ENCODE measurements around the gene TGM6.

Gene TGM6

DNA sequence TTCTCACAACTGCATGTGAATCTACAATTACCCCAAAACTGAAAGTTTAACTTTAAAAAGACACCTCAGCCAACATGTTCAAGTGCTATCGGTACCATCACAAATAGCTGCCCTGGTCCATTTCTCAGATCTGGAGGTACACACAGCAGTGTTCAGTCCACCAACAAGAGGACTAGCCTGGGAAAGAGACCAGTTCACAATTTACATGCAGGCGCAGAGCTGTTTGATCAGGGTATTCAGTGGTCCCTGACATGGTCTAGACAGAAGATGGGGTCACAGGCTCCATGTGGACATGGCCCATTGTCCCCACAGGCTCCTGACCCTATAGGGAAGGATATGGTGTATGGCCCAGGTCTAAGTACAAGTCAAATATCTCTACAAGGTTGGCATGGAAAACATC lies 15.6 kb upstream of the TGM6 start:
- no peak for DNase-seq

DNA sequence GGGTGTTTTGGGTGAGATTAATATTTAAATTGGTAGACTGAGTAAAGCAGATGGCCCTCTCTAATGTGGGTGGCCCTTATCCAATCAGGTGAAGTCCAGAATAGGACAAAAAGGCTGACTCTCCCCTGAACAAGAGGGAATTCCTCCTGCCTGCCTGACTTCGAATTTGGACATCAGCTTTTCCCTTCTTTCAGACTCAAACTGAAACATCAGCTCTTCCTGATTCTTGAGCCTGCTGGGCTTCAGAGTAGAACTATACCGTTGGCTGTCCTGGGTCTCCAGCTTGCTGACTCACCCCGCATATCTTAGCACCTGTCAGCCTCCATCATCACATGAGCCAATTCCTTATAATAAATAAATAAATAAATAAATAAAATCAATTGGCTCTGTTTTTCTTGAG lies 15.0 kb upstream of the TGM6 start:
- DNase-seq: no peak

DNA sequence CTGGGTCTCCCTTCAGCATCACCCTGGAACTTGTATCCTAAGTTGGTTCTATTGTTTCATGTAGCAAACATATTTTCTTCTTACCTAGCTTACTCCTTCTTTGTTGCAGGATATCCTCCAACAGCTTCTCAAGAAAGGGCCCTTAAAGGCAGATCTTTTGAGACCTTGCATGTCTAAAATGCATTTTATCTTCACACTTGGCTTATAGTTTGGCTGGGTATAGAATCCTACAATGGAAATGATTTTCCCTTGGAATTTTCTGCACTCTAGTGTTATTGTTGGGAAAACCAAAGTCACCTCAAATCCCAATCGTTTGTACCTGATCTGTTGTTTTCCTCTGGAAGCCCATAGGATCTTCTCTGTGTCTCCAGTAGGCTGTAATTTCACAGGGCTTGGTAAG lies 12.1 kb upstream of the TGM6 start:
- DNase-seq: no peak

DNA sequence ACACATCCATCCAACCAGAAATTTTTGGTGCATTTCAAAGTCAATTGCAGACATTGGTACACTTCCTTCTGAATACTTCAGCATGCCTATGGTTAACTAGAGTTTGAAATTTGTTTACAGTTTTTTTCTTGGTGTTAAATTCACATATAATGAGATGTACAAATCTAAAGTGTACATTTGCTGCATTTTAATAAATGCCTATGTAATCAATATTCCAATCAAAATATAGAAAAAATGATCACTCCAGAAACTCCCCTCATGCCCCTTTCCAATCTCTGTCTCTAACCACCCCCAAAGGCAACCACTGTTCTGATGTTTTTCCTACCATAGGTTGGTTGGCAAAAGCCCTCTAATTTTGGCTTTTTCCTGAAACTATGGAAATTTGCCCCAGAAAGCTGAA lies 7.6 kb upstream of the TGM6 start:
- no peak for DNase-seq

DNA sequence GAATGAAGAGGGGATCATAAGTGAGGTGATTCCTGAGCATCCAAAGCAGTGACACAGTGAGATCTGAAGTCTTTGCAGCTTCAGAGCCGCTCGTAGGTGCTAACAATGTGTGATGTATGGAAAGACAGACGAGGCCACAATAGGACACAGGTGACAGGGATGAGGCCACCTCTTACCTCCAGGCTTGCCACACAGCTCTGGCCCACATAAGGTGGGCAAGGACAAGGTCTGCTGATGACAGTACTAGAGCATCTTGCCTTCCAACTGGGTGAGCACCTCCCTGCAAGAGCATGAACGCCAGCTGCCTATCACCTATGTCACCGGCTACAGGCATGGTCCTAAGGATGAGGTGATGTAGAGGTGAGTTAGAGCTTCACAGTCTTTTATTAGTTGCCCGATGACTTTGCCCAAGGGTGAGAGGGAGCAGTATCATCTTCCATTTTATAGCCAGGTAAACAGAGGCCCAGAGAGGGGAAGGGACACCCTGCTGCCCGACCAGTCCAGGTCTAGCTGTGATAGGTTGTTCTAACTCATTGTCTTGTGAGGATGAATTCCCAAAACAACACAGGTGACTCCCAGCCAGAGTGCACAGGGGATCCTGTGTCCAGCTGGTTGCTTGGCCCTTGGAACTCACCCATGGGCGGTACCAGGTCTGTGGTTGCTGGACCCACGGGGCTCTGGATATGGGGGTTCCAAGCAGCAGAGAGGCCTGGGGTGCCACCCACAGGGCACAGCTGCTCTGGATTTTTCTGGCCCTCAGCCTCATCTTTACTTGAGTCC lies 6.2 kb upstream of the TGM6 start:
- no peak for DNase-seq

DNA sequence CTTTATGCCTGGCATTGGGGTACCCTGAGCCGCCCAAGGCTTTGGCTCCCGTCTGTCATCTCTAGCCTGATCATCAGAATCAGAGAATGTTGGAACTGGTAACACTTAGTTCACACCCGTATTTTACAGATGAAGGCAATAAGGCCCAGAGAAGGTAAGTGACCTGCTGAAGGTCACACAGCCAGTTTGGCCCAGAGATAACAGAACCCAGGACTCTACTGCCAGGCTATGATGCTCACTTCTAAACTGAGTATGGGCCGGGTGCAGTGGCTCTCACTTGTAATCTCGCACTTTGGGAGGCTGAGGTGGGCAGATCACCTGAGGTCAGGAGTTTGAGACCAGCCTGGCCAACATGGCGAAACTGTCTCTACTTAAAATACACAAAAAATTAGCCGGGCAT lies 1.8 kb upstream of the TGM6 start:
- no peak for DNase-seq

DNA sequence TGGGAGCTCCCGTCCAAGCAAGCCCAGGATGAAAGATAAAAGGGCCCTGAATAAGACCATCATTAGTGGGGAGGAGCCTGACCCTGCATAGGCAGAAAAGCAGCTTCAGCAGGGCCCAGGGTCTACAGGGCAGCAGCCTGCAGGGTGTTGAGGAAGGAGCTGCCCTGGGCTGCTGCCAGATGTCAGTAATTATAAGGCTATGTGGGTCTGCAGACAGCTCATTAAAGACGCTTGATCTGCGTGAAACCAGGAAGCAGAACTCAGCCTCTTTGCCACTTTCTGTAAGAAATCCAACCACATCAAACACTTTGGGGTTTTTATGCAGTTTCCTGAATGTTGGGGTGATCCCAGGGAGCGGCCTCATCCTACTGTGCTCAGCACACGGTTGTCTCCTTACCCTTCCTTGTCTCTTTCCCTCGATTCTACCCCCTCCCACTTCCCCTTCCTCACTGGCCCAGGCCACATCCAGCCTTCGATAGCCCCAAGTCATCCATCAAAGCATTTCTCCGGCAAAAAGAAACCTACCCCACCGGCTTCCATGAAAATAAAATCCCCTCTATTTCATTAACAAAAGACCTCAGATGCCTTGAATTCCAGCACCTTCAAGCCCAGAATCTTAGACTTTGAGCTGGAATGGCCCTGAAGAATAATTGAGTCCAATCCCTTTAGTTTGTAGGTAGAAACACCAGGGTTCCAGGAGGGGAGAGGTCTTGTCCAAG lies 1.0 kb upstream of the TGM6 start:
- DNase-seq: no peak

DNA sequence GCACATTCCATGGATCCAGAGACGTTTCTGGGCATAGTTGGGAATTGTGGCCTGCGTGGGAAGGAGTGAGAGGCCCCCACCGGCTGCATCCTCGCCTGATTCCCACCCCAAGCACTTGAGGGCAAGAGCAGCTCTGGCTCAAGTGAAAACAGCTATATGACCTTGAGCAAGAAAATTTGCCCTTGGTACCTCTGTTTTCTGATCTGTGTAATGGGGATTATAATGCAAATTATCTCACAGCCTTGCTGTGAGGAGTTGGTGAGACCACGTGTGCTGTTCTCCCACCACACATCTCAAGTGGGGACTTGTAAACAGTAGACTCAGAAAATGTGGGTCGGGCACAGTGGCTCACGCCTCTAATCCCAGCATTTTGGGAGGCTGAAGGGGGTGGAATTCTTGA lies 602 bp downstream of the TGM6 start:
- no peak for DNase-seq

DNA sequence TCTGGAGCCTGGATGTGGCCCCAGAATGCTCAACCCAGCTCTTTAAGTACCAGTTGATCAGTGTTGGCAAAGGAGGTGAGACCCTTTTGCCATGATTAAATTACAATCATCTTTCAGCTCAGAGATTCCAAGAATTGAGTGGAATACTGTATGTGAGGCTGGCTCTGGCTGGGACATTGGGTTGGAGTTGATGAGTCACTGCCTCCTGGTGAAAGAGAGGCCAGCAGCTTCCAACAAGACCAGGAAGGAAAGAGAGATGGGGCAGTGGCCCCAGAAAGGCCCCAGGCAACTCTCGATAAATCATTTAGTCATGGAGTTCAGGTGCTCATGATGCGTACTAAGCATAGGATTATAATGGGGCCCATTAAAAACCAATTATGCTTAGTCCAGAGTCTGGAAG lies 2.1 kb downstream of the TGM6 start:
- no peak for DNase-seq

DNA sequence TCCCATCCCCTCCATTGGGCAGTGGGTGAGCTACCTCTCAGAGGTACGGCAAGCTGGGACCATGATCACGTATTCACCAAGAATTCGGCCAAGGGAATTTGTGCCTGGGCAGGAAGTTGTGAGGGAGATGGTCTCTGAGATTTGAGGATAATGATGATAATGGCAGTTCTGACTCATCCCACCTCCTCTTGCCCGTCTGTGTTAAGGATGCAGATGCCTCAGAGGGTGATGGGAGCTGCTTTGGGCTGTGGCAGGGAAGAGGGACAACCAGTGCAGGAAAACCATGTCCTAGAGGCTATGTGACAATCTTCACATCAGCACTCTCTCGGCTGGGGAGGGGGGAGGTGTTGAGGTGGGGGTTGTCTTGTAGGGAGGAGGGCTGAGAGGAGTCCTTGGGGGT lies 4.3 kb downstream of the TGM6 start:
- DNase-seq: no peak

DNA sequence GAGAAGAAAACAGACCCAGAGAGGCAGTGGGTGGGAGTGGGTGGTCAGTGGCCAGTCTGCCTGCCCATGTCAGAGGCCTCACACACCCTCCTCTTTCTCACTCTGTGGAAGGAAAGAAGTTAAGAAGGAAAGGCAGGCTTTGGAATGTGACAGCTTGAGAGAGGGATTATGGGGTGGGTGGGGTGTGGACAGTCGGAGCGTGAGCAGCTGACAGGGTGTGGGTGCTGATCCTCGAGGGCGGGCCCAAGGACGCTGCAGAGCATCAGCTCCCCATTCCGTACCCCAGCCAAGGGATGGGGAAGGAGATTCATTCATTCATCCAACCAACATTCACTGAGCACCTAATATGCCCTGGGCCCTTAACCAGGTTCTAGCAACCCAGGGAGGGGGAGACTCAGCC lies 4.8 kb downstream of the TGM6 start:
- no peak for DNase-seq

DNA sequence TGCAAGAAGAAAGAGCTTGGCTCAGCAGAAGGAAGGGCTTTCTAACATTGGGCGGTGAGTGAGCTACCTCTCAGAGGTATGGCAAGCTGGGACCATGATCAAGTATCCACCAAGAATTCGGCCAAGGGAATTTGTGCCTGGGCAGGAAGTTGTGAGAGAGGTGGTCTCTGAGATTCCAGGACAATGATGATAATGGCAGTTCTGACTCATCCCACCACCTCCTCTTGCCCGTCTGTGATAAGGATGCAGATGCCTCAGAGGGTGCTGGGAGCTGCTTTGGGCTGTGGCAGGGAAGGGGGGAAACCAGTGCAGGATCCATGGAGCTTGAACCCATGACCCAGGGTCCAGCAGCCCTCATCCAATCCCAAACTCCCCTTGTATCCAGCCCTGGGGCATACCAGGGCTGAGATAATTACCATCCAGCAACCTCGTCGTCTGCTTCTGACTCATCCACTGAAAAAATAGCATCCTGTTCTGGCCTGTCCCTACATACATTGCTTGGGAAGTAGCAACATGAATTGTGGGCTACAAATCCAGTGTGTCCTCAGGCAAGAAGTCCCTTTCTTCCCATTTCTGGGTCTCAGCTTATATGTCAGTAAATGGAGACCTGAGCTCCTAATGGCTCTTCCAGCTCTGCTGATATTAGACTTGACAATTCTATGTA lies 5.9 kb downstream of the TGM6 start:
- DNase-seq: no peak

DNA sequence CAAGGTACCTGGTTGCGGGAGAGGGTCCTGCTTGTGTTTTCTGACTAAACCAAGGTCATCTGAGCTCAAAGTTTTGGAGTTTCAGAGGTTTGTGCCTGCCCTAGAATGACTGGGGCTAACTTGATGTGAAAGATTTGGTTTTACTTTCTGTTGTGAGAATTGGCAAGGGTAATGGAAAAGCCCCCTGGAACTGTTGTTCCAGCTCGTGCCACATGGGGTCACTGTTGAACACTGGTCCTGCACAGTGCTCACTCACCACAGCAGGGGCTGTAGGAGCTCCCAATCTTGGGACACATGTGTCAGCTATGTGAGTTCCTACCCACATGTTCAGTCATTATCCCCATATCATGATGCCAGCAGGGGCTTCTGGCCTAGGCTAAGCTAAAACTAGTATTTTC lies 6.5 kb downstream of the TGM6 start:
- peak in 1 of 2 experiments; percentile 7 for DNase-seq

DNA sequence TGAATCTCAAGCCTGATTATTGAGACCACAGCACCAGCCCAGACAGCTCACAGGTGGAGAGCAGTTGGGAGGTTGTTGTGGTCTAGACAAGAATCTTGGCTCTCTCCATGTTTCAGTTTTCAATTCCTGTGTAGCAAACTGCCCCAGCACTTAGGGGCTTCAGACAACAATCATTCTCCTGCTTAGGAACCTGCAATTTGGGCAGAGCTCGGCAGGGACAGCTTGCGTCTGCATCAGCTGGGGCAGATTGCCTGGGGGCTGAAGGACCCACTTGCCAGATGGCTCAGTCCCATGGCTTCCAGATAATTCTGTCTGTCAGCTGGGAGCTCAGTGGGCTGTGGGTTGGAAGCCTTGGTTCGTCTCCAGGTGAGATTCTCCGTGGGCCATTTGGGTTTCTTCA lies 6.9 kb downstream of the TGM6 start:
- DNase-seq: no peak

DNA sequence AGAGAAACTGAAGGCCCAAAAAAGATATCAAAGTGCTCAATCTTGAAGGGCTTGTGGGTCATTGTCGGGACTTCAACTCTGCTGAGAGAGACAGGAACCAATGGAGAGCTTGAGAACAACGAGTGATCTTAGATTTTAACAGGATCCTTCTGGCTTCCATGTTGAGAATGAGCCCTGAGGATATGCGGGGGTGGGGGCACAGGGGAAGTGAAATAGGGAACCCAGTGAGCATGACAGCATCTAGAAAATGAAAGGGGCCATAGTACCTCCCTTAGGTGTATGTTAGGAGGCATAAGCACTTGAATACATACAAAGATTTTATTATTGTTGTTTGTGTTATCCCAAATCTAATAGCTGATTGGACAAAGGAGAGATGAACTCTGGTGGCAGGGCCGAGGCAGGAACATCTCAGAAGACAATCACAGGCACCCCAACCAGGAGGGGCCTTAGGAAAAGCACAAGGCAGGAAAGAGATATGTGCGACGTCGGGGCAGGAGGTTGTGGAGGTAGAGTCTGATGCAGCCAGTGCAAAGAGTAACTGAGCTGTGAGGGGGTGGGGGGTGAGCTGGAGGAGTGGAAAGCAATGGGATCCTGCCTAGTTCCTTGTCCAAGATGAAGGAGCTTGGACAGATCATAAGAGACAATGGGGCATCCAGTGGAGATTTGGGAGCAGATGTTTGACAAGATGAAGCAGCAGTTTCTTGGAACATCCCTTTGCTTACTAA lies 10.4 kb downstream of the TGM6 start:
- DNase-seq: no peak

DNA sequence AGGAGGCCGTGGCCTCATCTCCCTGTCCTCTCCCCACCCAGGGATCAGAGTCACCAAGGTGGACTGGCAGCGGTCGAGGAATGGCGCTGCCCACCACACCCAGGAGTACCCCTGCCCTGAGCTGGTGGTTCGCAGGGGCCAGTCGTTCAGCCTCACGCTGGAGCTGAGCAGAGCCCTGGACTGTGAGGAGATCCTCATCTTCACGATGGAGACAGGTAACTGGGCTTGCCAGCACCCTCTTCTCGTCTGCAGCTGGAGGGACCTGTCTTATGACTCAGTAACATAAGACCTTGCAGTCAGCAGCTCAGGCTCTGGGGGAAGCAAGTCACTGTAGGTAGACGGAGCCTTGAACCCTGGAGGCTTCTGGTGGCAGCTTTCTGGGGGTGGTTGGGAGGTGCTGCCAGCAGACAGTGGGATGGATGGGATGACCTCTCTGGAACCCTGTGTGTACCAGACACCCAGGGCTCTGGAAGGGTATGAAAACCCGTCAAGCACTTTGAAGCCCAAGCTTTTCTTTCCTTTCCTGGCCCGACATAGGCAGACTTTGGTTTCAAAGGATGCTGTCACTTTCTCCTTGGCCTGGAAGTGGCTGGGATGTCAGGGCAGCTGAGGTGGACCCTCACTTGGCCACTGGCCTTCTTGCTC lies 13.8 kb downstream of the TGM6 start:
- no peak for DNase-seq

DNA sequence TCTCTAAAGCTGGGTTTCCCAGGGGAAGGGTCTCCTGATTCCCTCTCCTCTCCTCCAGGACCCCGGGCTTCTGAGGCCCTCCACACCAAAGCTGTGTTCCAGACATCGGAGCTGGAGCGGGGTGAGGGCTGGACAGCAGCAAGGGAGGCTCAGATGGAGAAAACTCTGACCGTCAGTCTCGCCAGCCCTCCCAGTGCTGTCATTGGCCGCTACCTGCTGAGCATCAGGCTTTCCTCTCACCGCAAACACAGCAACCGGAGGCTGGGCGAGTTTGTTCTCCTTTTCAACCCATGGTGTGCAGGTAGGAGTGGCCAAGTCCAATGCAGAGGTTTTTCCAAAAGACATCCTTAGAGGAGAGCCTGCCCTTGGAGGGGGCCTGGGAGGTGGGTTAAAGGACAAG lies 14.4 kb downstream of the TGM6 start:
- no peak for DNase-seq

DNA sequence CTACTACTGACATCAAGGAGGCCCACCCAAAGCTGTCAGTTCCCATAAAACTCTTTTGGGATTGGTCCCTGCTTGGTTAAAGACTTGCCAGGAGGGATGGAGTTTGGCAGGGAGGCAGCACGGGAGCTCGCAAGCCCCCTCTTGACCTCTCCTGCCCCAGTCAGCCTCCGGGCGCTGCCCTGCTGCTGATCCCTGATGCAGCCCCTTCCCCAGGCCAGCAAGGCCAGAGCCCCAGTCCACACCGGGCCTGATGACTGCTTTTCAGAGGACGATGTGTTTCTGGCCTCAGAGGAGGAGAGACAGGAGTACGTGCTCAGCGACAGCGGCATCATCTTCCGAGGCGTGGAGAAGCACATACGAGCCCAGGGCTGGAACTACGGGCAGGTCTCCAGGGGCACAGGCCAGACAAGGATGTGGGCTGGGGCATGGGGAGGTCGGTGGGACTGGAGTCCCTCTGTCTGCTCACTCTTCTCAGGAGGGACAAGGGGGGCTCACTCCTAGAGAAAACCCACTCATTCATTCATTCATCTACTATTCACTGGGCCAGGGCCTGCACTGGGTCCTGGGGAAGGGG lies 15.6 kb downstream of the TGM6 start:
- DNase-seq: no peak

DNA sequence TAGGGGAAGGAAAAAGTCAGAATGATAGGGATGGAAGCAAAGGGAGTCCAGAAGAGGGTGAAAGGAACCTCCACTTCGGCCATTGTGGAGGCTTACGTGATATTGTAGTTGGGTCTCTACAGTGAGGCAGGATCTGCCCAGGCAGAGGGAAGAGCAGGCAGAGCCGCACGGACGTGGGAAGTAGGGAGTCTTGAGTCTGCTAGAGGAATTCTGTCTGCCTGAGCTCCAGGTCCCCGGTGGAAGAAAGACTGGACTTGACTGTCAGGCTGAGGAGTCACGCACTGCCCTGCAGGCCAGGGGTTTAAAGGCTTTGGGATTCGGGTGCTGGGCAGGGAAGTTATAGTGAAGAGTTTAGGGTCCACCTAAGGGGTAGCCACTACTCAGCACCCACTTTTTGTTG lies 16.4 kb downstream of the TGM6 start:
- DNase-seq: no peak

DNA sequence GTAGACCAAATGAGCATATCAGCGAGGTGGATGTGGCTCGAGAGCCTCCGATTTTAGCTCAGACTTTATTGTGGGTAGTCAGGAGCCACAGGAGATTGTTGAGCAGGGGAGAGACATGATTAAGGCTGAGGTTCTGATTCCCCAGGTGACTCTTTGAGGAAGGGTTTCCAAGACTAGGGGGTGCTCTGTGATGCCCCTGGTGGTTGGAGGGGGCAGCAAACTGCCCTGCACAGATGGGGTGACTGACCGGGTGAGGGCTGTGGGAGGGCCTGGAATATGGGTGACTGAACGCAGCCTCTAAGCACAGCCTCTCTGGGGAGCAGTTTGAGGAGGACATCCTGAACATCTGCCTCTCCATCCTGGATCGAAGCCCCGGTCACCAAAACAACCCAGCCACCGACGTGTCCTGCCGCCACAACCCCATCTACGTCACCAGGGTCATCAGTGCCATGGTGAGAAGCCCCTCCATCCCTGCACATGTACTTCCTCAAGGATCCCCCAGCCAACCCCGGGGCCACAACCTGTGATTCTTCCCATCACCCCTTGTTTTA lies 17.0 kb downstream of the TGM6 start:
- DNase-seq: no peak

DNA sequence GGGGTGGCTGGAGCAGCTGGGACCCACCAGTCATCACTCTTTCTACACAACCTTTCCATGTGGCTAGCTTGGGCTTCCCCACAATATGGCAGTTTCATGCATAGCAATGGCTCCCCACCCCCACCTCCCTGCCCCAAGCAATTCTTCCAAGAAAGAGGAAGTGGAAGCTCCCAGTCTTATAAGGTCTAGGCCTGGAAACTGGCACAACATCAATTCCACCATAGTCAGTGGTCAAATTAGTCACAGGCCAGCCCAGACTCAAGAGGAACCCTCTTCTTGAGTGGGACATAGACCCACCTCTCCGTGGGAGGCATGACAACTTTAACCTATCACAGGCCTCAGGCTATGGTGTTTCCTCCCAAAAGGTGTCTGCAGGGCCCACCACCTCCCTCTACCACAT lies 17.7 kb downstream of the TGM6 start:
- no peak for DNase-seq

DNA sequence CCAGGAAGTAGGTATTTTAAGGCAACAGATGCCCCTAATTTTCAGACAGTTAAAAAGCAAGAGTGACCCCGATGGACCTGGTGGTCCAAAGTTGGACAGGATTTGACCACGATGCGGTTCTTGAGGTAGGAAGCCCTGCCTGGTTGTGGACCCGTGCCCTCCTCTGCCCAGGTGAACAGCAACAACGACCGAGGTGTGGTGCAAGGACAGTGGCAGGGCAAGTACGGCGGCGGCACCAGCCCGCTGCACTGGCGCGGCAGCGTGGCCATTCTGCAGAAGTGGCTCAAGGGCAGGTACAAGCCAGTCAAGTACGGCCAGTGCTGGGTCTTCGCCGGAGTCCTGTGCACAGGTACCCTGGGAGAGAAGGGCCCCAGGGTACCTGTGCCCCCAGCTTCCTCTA lies 18.7 kb downstream of the TGM6 start:
- no peak for DNase-seq

All from NCI-H187 (cell line).